ENCODE data around the gene RAD17. TPM values are rescaled to one million over a fixed set of nuclear protein-coding genes. Genes with fewer than 3 reads are reported as not detected.
"Not testable (repeated sequence)": the region's sequence is repeated elsewhere in the genome, so short reads cannot be mapped to it uniquely, and the experiment has no call there.

The RAD17 gene
- total RNA-seq, 2 experiments from 2014 or later: 22.9 to 26.5 TPM

DNA sequence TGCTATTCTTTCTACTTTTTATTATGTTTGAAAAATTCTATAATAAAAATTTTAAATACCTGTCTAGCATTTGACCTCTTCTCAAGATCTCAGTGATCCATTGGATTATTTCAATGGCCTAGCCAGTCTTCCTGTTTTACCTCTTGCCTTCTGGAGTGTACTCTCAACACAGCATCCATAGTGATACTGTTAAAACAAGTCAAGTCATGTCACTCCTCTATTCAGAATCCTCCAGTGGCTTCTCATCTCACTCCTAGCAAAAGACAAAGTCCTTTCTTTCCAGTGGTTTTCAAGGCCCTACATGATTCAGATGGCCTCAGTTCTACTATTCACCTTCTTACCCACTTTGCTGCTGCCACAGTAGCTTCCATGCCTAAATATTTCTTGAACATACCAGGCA, 47.1 kb downstream of the RAD17 start:
- DNase-seq (no peak), ATAC-seq (no peak)
- Mint-ChIP-seq H3K27ac (no peak overlapping the region), H3K4me1 (ENCODE audit: low read depth) (no peaks in the 10 kb centered on the region), H3K4me3 (no peak overlapping the region), H3K36me3 (ENCODE audit: low read depth) (peaks cover 14% of the 10 kb centered on the region), H3K9me3 (no peaks in the 10 kb centered on the region), H3K27me3 (no peaks in the 10 kb centered on the region)
- ChIA-PET CTCF (no interaction called here), POLR2A (no interaction called here)
- TF ChIP-seq, protein P1, sequence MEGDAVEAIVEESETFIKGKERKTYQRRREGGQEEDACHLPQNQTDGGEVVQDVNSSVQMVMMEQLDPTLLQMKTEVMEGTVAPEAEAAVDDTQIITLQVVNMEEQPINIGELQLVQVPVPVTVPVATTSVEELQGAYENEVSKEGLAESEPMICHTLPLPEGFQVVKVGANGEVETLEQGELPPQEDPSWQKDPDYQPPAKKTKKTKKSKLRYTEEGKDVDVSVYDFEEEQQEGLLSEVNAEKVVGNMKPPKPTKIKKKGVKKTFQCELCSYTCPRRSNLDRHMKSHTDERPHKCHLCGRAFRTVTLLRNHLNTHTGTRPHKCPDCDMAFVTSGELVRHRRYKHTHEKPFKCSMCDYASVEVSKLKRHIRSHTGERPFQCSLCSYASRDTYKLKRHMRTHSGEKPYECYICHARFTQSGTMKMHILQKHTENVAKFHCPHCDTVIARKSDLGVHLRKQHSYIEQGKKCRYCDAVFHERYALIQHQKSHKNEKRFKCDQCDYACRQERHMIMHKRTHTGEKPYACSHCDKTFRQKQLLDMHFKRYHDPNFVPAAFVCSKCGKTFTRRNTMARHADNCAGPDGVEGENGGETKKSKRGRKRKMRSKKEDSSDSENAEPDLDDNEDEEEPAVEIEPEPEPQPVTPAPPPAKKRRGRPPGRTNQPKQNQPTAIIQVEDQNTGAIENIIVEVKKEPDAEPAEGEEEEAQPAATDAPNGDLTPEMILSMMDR (IDR thresholded peaks at IDR 0.05): no peak
- intact Hi-C loops (cut with micrococcal nuclease): no loop called here

DNA sequence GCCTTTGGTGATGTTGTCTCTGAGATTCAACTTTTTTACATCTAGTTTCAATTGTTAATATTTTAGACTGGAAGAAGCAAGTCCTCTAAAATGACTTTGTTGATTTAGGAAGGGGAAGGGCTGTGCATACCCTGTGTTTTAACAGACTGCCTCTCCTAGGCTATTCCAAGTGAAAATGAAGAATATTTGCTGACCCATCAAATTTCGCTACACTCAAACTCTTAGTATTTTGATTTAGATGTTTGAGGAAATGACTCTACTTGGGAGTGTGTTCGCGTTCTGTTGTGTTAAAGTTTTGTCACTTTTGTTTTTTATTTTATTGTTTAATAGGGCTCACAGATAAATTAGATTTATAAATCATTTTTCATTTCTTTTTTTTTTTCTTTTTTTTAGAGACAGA, 48.9 kb downstream of the RAD17 start:
- POLR2A ChIA-PET: no interaction called here
- intact Hi-C loops (cut with micrococcal nuclease): no loop called here
- H3K36me3 Mint-ChIP-seq (ENCODE audit: low read depth): peaks cover 13% of the 10 kb centered on the region

DNA sequence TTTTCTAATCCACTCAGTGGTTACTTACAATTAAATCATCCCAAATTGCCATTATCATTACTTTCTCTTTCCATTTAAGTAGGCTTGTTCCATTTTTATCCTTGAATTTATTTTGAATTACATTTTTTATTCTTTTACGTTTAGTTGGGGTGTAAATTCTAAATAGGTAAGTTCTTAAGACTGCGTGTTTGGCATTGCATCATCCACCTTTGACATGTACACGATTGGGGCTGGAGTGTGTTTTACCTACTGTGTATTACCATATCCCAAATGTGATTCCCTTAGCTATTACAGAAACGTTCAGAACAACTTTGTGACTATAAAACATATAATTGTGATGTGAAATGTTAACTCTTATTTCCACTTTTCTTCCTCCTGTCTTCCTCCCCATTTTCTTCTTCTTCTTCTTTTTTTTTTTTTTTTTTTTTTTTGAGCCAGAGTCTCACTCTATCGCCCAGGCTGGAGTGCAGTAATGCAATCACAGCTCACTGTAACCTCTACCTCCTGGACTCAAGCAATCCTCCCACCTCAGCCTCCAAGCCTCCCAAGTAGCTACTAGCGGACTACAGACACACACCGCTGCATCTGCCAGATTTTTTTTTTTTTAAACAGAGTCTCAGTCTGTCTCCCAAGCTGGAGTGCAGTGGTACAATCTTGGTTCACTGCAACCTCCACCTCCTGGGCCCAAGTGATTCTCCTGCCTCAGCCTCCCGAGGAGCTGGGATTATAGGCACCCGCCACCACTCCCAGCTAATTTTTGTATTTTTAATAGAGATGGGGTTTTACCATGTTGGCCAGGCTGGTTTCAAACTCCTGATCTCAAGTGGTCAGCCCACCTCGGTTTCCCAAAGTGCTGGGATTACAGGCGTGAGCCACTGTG, 62.0 kb downstream of the RAD17 start:
- ATAC-seq (no peak), DNase-seq (no peak)
- intact Hi-C loops (cut with micrococcal nuclease): no loop called here
- no peaks in the 10 kb centered on the region for H3K27me3 Mint-ChIP-seq
- TF ChIP-seq, protein P1 (IDR thresholded peaks at IDR 0.05): no peak
- no peaks in the 10 kb centered on the region for H3K9me3 Mint-ChIP-seq
- H3K27ac Mint-ChIP-seq: no peak overlapping the region
- ChIA-PET CTCF (interaction anchor here (0.6 kb wide), 1 partner anchor 101 kb away, joined by 3 read pairs; no protein-coding TSS in a partner anchor), POLR2A (no interaction called here)
- H3K4me1 Mint-ChIP-seq (ENCODE audit: low read depth): no peaks in the 10 kb centered on the region
- no peak overlapping the region for H3K4me3 Mint-ChIP-seq
- H3K36me3 Mint-ChIP-seq (ENCODE audit: low read depth): no peaks in the 10 kb centered on the region

More for the DNA sequence above, 48.9 kb downstream of the RAD17 start:
- no peaks in the 10 kb centered on the region for H3K9me3 Mint-ChIP-seq
- ATAC-seq: no peak
- CTCF ChIA-PET: no interaction called here
- H3K27ac Mint-ChIP-seq: no peak overlapping the region
- H3K4me3 Mint-ChIP-seq: no peak overlapping the region
- H3K4me1 Mint-ChIP-seq (ENCODE audit: low read depth): no peaks in the 10 kb centered on the region
- TF ChIP-seq, protein P1 (IDR thresholded peaks at IDR 0.05): no peak
- DNase-seq: no peak
- H3K27me3 Mint-ChIP-seq: no peaks in the 10 kb centered on the region

DNA sequence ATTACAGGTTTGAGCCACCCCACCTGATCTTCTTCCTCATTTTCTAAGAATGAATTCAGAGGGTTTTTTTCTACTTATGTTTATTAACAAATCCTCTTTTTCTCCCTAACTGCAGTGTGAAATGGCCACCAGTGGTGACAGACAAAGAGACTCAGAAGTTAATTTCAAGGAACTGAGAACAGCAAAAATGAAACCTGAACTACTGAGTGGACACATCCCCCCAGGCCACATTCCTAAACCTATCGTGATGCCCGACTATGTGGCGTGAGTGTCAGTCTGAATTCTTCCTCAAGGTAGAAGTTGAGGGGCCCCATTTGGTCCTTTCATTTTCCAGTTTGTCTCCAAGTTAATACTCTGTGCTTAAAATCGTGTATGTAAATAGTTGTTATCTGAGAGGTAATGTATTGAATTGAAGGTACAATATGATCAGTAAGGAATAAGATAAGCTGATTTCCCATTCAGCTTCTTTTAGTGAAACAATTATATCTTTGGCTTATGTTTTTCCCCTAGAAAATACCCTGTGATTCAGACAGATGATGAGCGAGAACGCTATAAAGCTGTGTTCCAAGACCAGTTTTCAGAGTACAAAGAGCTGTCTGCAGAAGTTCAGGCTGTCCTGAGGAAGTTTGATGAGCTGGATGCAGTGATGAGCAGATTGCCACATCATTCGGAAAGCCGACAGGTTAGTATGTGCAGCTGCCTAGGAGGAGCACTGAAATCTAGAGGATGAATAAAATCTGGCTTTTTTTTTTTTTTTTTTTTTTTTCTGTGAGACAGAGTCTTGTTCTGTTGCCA, 63.0 kb downstream of the RAD17 start:
- POLR2A ChIA-PET: no interaction called here
- Mint-ChIP-seq H3K36me3 (ENCODE audit: low read depth) (no peaks in the 10 kb centered on the region), H3K4me3 (no peak overlapping the region), H3K27me3 (no peaks in the 10 kb centered on the region), H3K27ac (no peak overlapping the region), H3K9me3 (no peaks in the 10 kb centered on the region), H3K4me1 (ENCODE audit: low read depth) (no peaks in the 10 kb centered on the region)
- TF ChIP-seq, protein P1 (IDR thresholded peaks at IDR 0.05): no peak
- no peak for DNase-seq
- intact Hi-C loops (cut with micrococcal nuclease): no loop called here
- CTCF ChIA-PET: no interaction called here
- ATAC-seq: no peak

DNA sequence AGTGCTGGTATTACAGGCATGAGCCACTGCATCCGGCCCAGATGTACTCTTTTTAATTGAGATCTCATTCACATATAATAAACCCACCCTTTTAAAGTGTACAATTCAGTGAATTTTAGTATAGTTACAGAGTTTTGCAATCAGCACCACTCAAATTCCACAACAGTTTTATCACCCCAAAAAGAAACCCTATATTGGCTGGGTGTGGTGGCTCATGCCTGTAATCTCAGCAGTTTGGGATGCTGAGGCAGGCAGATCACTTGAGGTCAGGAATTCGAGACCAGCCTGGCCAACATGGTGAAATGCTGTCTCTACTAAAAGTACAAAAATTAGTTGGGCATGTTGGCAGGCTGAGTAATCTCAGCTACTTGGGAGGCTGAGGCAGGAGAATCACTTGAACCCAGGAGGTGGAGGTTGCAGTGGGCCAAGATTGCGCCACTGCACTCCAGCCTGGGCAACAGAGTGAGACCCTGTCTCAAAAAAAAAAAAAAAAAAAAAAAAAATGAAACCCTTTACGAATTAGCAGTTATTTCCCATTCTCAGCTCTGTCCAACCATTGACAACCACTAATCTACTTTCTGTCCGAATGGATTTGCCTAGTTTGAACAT, 65.8 kb downstream of the RAD17 start:
- H3K9me3 Mint-ChIP-seq; intact Hi-C loops (cut with micrococcal nuclease); H3K4me3 Mint-ChIP-seq; H3K36me3 Mint-ChIP-seq (ENCODE audit: low read depth); H3K27ac Mint-ChIP-seq; DNase-seq; CTCF ChIA-PET; H3K4me1 Mint-ChIP-seq (ENCODE audit: low read depth); POLR2A ChIA-PET; H3K27me3 Mint-ChIP-seq; ATAC-seq: not testable (repeated sequence)
